ENCODE measurements around the gene SLC13A4.
"Not testable (repeated sequence)": the region's sequence is repeated elsewhere in the genome, so short reads cannot be mapped to it uniquely, and the experiment has no call there.

The SLC13A4 gene

GRCh38 chr7:135685306-135686084, 42.5 kb downstream of the SLC13A4 start:
- no peak for DNase-seq

GRCh38 chr7:135684699-135685098, 43.3 kb downstream of the SLC13A4 start:
- no peak for DNase-seq

DNA sequence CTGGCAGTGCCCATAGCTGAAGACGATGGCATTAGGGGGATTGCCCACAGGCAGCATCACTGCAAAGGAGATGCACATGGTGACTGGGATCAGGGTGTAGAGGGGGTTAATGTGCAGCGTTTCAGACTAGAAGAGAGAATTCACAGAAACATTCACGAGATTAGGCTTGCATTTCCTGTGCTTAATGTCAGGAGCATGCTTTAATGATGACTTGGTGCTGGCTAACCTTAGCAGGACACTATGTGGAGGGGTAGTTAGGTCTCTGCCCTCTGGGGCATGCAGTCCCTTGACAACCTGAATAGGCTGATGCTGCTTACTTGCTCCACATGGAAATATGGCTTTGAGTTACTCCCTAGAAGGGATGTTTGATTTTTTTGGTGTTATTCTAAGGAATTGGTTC, 43.9 kb downstream of the SLC13A4 start:
- no peak for DNase-seq

DNA sequence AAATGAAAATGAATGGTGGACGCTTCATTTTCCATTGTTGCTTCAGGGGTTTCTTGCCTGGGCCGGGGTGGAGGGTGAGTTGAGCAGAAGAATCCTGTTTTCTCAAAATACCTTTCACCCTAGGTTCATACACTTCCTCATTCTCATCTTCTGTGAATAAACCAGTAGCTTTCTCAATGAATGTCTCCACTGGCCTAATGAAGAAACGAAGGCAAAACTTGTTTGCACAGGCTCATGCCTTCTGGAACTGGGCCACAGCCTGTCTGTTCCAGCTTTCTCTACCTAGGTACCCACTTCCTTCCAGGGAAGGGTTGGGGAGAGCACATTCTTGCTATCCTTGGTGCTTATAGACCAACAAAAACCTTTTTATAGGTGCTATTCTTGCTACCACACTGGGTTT, 44.4 kb downstream of the SLC13A4 start:
- no peak for DNase-seq

GRCh38 chr7:135682191-135682590, 45.8 kb downstream of the SLC13A4 start:
- no peak for DNase-seq

GRCh38 chr7:135681762-135682161, 46.2 kb downstream of the SLC13A4 start:
- no peak for DNase-seq

DNA sequence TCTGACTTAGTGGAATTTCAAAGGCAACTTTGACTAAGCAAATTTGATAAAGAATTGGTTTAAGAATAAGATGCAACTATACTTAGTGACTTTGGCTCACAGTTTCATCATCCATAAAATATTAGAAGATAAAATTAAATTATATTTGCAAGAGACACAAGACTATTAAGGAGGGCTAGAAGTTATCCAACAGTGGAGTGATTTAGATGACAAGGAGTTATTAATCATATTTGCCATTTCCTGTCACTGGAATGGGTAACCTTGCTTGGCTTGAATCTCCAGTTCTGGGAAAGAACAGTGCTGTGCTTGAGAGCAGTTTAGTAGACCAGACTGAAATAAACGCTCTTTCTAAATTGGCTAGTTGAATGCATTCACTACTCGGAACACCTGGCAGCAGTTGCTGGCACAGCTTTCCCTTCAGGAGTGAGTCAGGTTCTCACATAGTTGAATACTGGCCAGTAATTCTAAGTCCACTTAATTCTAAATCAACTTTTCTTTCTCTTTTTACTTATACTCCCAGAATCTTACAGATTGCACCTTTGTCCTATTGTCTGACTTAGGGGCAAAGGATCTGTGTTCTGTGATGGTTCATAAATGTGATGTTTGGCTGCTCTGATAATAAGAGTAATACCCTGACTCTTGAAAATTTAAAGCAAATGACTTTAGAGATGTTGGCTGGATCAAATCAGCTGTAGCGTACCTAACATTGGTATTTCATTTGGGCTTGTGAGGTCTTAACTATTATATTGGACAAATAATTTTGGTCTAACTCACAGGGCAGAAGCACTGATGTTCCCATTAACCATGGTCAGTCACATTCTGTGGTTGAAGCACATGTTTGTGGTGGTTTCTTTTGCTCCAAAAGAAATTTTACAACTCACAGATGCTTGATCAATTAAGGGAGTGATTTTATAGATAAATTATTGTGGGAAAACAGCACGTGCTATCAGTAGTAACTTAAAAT, 49.1 kb downstream of the SLC13A4 start:
- no peak for DNase-seq

- DNase-seq = no peak
Measured at GRCh38 chr7:135673360-135673706, 54.7 kb downstream of the SLC13A4 start.

DNA sequence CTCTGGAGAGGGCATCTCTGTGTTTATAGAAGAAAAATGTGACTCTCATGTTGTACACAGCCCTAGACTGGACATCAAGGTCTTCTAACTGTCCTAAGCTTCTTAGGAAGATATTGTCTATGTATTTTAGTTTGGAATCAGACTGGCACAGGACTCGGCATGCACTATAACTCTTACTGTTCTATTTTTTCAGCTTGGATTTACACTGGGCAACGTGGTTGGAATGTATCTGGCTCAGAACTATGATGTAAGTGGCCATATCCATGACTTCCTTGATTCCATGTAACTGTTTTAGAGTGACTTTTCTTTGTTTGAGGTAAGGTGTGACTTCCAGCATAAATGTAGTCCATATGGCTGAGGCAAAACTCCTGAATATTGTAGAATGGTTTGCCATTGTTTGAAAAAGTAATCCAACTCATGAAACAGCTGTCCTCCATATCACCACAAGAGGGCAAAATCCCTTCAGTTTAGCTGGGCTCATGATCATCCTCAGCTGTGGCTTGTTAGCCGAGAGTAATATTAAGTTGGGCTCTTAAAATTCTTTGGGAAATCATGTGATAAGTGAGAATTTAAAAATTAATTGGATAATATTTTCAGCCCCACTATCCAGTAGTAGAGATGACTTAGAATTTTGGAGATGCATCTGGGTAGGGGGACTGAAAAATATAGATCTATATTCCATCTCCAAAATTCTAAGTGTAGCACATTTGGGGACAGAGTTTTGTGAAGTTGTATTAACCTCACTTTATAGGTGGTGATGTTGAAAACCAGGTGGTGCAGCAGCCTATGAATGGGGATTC, 55.2 kb downstream of the SLC13A4 start:
- peak; percentile 25 for DNase-seq

DNA sequence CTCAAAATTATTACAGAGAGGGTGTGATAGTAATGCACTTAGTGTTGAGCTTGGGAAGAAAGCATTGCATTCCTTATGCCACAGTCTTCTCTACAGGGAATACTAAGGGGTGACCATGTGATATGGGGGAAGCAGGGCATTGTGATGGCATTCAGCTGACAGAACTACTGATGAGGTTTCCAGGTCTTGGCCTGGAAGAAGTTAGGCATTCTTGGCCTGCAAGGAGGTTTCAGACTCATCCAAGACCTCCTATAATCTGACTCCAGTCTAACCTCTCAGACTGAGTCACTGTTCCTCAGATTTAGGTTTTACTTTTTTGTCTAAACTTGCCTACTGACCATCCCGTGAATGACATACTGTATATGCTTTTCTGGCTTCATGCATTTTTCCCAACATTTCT, 57.8 kb downstream of the SLC13A4 start:
- DNase-seq = no peak

DNA sequence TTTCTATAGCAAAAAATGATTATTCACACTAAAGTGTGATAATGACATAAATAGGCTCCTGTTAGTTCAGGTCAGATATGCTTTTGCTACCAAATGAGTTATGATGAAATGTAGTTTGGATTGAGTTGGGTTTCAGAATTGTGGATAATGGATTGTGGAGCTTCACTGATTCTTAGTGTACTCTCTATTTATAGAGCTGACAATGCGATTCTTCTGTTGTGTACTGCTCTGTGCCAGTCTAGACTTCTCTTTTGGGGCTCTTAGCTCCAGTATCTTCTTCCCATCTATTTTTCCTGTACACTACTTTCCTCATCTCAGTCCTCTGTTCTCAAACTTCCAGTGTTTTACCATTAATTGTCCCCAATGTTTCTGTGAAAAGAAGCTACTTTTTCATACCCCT, 58.2 kb downstream of the SLC13A4 start:
- no peak for DNase-seq

DNA sequence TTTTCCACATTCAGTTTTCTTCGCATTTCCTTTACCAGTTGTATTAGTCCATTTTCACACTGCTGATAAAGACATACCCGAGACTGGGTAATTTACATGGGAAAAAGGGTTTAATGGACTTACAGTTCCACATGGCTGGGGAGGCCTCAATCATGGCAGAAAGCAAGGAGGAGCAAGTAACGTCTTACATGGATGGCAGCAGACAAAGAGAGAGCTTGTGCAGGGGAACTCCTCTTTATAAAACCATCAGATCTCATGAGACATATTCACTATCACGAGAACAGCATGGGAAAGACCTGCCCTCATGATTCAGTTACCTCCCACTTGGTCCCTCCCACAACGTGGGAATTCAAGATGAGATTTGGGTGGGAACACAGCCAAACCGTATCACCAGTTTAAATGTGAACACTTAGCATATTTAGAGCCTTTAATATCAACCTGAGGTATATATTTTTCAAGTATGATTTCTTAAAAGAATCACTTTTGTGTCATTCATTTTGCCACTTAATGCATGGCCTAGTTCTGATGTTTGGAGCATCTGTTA, 59.1 kb downstream of the SLC13A4 start:
- not testable (repeated sequence) for DNase-seq

DNA sequence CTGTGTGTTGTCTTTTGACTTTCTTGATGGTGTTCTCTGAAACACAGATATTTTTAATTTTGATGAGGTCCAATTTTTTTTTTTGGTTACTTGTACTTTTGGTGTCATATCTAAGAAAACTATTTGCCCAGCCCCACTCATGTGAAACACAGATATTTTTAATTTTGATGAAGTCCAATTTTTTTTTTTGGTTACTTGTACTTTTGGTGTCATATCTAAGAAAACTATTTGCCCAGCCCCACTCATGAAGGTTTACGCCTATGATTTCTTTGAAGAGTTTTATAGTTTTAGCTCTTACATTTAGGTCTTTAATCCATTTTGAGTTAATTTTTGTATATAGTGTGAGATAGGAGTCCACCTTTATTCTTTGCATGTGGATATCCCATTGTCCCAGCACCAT, 60.4 kb downstream of the SLC13A4 start:
- not testable (repeated sequence) for DNase-seq

GRCh38 chr7:135666846-135667245, 61.1 kb downstream of the SLC13A4 start:
- DNase-seq = no peak

GRCh38 chr7:135666156-135666555, 61.8 kb downstream of the SLC13A4 start:
- no peak for DNase-seq

GRCh38 chr7:135665042-135665441, 62.9 kb downstream of the SLC13A4 start:
- no peak for DNase-seq

GRCh38 chr7:135664046-135664589, 63.9 kb downstream of the SLC13A4 start:
- no peak for DNase-seq

DNA sequence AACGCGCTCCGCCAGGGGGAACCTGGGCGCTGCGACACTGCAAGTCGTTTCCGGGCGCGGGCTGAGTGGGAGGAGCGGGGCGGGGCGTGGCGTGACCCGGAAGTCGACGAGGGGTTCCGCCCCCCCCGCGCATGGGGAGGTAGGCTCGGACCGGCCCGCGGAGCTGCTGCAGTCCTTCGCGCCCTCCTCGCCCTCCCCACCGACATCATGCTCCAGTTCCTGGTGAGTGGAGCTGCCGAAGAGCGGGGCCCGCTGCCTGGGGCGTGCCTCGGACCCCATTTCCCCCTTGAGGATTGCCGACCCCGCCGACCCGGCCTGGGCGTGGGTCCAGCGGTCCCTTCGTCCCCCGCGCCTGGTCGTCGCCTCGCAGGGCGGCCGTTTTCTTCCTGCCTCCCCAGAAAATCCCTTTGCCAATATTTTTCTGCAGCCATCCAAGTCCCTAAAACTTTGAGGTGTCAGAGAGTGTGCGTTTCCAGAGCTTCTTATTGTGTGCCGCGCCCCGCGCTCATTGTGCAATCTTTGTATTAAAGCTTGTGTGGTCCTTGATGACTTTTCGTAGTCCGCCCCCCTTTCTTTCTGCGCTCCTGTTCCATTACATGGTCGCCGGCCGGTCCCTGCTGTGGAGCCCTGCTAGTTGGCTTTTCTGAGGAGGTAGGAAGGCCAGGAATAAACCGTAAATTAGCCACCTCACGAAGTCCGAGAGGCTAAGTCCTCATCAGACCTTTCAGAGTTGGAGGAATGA, 65.4 kb downstream of the SLC13A4 start, which contains the start of gene STMP1:
TSS of gene STMP1 (plus strand) at position 142 of the 742 bp plus-strand sequence.
- peak; percentile 95 for DNase-seq

DNA sequence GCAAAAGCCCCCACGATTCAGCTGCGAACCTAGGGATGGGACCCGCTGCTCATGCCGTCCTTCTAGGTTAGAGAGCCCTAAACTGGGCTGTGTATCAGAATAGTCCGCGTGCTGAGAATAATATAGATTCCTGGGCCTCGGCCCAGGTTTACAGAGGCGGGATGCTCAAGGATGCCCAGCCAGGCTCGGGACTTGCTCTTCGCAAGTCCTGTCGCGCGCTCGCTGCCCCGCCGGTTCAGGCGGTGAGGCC, 65.9 kb downstream of the SLC13A4 start:
- no peak for DNase-seq

DNA sequence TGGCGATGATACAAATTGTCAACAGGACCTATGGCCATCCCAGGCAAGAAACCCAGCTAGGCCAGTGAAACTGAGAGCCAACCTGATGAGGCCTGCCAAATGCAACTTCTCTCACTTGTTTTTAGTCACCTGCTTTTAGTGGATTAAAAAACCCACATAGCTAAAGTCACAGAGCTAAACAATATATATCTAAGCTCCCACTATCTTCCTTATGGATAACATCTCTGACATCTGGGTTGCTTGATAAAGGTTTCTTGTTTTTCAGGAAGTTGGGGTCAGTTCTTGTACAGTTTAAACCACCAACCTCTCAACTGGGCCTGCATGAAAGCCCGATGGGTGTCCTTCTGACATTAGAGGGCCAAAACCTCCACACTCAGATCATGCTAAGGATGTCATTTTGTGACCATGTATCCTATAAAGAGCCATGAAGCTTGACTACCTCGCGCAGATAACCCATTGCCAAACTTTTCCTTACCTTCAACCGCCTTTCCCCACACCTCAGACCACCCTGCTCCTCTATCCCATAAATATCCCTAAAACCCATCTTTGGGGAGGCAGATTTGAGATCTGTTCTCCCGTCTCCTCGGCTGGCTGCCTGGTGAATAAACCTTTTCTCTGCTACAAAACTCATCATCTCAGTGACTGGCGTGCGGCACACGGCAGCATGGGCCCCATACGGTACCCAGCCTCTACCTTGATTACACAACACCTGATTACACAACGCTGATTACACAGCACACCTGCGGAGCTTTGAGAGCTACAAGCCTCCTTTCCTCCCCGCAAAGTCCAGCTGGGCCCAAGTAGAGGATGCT, 66.5 kb downstream of the SLC13A4 start:
- no peak for DNase-seq

DNA sequence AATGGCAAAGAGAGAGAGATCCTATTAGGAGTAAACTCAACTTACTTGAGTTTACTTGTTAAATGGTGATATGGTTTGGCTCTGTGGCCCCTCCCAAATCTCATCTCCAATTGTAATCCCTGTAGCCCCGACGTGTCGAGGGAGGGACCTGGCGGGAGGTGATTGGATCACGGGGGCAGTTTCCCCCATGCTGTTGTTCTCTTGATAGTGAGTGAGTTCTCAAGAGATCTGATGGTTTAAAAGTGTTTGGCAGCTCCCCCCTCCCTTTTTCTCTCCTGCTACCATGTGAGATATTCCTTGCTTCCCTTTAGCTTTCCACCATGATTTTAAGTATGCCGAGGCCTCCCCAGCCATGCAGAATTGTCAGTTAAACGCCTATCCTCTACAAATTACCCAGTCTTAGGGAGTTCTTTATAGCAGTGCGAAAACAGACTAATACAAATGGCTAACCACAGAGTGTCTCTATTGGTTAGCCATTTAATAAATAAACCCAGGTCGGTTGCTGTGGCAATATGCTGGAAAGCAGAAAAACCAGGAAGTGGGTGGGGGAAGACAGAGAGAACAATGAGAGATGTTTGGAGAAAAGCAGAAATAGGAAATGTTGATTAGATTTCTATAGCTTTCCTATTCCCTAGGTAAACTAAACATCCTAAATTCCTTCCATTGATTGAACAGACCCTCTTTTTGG, 68.7 kb downstream of the SLC13A4 start:
- DNase-seq = no peak

Measured in NCI-H2171 (cell line).